ENCODE results near the gene BNC2. TPM values are rescaled to one million over a fixed set of nuclear protein-coding genes. Genes with fewer than 3 reads are reported as not detected.

Gene BNC2
- total and polyA plus RNA-seq, 2 of the 4 experiments (the other 2 are of a cell fraction), result 15.5 to 45.2 TPM

DNA sequence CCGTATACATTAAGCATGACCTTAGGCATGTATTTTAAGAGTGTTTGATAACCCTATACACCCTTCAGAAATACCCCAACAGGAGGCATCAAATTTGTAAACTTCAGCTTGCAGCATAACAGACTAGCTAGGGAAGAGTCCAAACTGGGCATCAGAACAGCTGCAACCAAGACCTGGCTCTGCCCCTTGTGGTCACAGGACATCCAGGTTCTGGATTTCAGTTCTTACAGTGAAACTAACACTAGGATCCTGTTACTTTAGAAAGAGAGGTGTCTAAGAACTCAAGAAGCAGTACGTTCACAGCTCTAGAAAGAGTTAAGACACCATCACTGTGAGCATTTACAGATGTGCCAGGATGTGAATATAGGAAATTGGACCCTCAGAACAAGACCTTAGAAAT is 229.8 kb downstream of the BNC2 start:
- no peak overlapping the region for H3K14ac ChIP-seq (replicated peaks; ENCODE audit: low read depth, low read length)
- H3K23ac ChIP-seq (ENCODE audit: low read depth, low read length), result no peak overlapping the region
- H2BK5ac ChIP-seq (ENCODE audit: low read depth, low read length, poor library complexity, severe bottlenecking), result no peak overlapping the region
- no peaks in the 10 kb centered on the region for H3K9me1 ChIP-seq (ENCODE audit: insufficient read depth, low read length)
- CTCF ChIA-PET, result interaction anchor here (0.6 kb wide), 1 partner anchor 23 kb away, joined by 4 read pairs; no protein-coding TSS in a partner anchor
- dilution Hi-C loops (cut with HindIII; ENCODE audit: low sequenced_read_pairs, unreplicated experiment), result no loop called here
- H2BK120ac ChIP-seq (ENCODE audit: low read depth, low read length), result no peak overlapping the region
- H4K20me1 ChIP-seq (ENCODE audit: insufficient read depth, low read length), result no peaks in the 10 kb centered on the region
- peaks cover 16% of the 10 kb centered on the region for H3K4me1 ChIP-seq (ENCODE audit: control insufficient read depth, insufficient read depth, low read length)
- no peak overlapping the region for H3K4me2 ChIP-seq (ENCODE audit: low read depth, low read length)
- no CpG with 5 or more reads among the region's 2 CpGs for WGBS, 2 experiments (ENCODE audit: extremely low coverage in 2 of 2, insufficient read length in 1 of 2)
- no peak overlapping the region for H4K5ac ChIP-seq (ENCODE audit: low read depth, low read length)
- no peak overlapping the region for H3K56ac ChIP-seq (ENCODE audit: extremely low read depth, insufficient read depth, low read length)
- H3K27me3 ChIP-seq (ENCODE audit: control insufficient read depth, insufficient read depth, low read length), result no peaks in the 10 kb centered on the region
- no peak overlapping the region for H3K4me3 ChIP-seq (ENCODE audit: insufficient read depth, low read depth, low read length)
- BruUV-seq (replicated peaks), result no TSS peak
- intact Hi-C loops (cut with micrococcal nuclease), result no loop called here
- peak overlapping the region; percentile 17; the same call in 1 of the 2 replicates for H2AK5ac ChIP-seq (ENCODE audit: low read depth, low read length)
- H4K91ac ChIP-seq (ENCODE audit: insufficient read depth, low read depth, low read length), result no peak overlapping the region
- H3K36me3 ChIP-seq (ENCODE audit: control insufficient read depth, insufficient read depth, low read length), result no peaks in the 10 kb centered on the region
- no peak overlapping the region for H3K27ac ChIP-seq (ENCODE audit: insufficient read depth, low read length)
- 0 out of 2 replicates have a peak overlapping the region, but pooled peaks have one; percentile 35 for H3K18ac ChIP-seq (ENCODE audit: low read depth, low read length)
- no peak overlapping the region for H3K4ac ChIP-seq (ENCODE audit: low read depth, low read length)
- in situ Hi-C loops (cut with MboI; ENCODE audit: low sequenced_read_pairs), result loop anchor here (25.0 kb wide), 1 partner anchor 822 kb away; no protein-coding TSS in a partner anchor
- TF ChIP-seq POLR2A (IDR thresholded peaks at IDR 0.05; ENCODE audit: low read depth, low read length) (no peak), RAD21 (IDR thresholded peaks at IDR 0.05; ENCODE audit: low read length) (no peak), FOS (IDR thresholded peaks at IDR 0.05; ENCODE audit: low read depth, low read length) (no peak), RFX5 (IDR thresholded peaks at IDR 0.05; ENCODE audit: low read depth, low read length) (no peak), MXI1 (IDR thresholded peaks at IDR 0.05; ENCODE audit: borderline replicate concordance, low read depth, low read length) (no peak), NFE2L2 (IDR thresholded peaks at IDR 0.05; ENCODE audit: low read depth, low read length) (no peak), SMC3 (IDR thresholded peaks at IDR 0.05; ENCODE audit: low read depth, low read length) (no peak), CHD1 (IDR thresholded peaks at IDR 0.05; ENCODE audit: low read depth, low read length) (no peak), MAFK (IDR thresholded peaks at IDR 0.05; ENCODE audit: low read depth, low read length) (no peak), CTCF (conservative IDR thresholded peaks at IDR 0.05; ENCODE audit: low read depth, low read length) (no peak; the same call in 1 of the 2 replicates), CEBPB (IDR thresholded peaks at IDR 0.05; ENCODE audit: low read depth, low read length) (no peak)
- TF ChIP-seq, protein P1, sequence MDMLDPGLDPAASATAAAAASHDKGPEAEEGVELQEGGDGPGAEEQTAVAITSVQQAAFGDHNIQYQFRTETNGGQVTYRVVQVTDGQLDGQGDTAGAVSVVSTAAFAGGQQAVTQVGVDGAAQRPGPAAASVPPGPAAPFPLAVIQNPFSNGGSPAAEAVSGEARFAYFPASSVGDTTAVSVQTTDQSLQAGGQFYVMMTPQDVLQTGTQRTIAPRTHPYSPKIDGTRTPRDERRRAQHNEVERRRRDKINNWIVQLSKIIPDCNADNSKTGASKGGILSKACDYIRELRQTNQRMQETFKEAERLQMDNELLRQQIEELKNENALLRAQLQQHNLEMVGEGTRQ (IDR thresholded peaks at IDR 0.05; ENCODE audit: low read depth, low read length), result no peak
- TF ChIP-seq, protein P2, sequence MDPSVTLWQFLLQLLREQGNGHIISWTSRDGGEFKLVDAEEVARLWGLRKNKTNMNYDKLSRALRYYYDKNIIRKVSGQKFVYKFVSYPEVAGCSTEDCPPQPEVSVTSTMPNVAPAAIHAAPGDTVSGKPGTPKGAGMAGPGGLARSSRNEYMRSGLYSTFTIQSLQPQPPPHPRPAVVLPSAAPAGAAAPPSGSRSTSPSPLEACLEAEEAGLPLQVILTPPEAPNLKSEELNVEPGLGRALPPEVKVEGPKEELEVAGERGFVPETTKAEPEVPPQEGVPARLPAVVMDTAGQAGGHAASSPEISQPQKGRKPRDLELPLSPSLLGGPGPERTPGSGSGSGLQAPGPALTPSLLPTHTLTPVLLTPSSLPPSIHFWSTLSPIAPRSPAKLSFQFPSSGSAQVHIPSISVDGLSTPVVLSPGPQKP (IDR thresholded peaks at IDR 0.05; ENCODE audit: borderline replicate concordance, low read depth, low read length), result no peak
- DNase-seq (no peak), ATAC-seq (ENCODE audit: low read depth) (no peak)
- no peak overlapping the region for H3K9ac ChIP-seq (ENCODE audit: low read depth, low read length)
- POLR2A ChIA-PET (ENCODE audit: unreplicated experiment), result no interaction called here
- no peak overlapping the region for H2AFZ ChIP-seq (replicated peaks; ENCODE audit: low read length, poor library complexity)
- no peak overlapping the region for H4K8ac ChIP-seq (ENCODE audit: low read depth in 2 of 2, low read length in 2 of 2)
- no peak overlapping the region for H2BK15ac ChIP-seq (ENCODE audit: low read depth, low read length)
- peaks cover 17 to 40% of the 10 kb centered on the region in 2 experiments for H3K79me1 ChIP-seq (ENCODE audit: low read depth in 1 of 2, low read length in 2 of 2)
- H2AK9ac ChIP-seq (replicated peaks; ENCODE audit: low read depth, low read length, poor library complexity), result no peak overlapping the region
- no peaks in the 10 kb centered on the region for H3K9me3 ChIP-seq (ENCODE audit: control insufficient read depth, insufficient read depth, low read length)
- H2BK20ac ChIP-seq (ENCODE audit: low read depth, low read length), result no peak overlapping the region
